ENCODE results near the gene LARP4.

DNA sequence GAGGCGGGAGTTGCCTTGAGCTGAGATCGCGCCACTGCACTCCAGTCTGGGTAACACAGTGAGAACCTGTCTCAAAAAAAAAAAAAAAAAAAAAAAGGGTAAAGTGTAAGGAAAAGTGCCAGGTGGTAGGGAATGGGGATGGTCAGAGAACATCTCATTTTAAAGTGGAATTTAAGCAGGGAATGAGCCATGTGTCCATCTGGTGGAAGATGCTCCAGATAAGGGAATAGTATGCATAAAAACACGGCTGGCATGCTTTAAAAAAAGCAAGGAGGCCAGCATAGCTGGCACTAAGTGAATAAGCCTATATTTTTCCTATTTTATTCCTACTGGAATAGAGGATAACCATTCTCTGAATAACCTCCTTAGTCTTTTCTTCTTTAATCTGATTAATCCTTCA is 38.0 kb upstream of the LARP4 start:
- TF ChIP-seq EZH2 (IDR thresholded peaks at IDR 0.05; ENCODE audit: borderline replicate concordance, low read depth, low read length, severe bottlenecking), result no peak
- no peak for TF ChIP-seq JUN (IDR thresholded peaks at IDR 0.05; ENCODE audit: borderline replicate concordance, insufficient read depth, insufficient read length, low read depth)
- TF ChIP-seq, protein P1, sequence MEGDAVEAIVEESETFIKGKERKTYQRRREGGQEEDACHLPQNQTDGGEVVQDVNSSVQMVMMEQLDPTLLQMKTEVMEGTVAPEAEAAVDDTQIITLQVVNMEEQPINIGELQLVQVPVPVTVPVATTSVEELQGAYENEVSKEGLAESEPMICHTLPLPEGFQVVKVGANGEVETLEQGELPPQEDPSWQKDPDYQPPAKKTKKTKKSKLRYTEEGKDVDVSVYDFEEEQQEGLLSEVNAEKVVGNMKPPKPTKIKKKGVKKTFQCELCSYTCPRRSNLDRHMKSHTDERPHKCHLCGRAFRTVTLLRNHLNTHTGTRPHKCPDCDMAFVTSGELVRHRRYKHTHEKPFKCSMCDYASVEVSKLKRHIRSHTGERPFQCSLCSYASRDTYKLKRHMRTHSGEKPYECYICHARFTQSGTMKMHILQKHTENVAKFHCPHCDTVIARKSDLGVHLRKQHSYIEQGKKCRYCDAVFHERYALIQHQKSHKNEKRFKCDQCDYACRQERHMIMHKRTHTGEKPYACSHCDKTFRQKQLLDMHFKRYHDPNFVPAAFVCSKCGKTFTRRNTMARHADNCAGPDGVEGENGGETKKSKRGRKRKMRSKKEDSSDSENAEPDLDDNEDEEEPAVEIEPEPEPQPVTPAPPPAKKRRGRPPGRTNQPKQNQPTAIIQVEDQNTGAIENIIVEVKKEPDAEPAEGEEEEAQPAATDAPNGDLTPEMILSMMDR (IDR thresholded peaks at IDR 0.05; ENCODE audit: extremely low read depth in 1 of 2, insufficient read depth in 1 of 2, low read depth in 1 of 2, low read length in 2 of 2), result no peak
- no peak for TF ChIP-seq POLR2A (IDR thresholded peaks at IDR 0.05; ENCODE audit: low read depth, low read length)
- TF ChIP-seq POLR2AphosphoS5 (IDR thresholded peaks at IDR 0.05; ENCODE audit: insufficient read depth, low read depth, low read length), result no peak
- TF ChIP-seq, protein P2, sequence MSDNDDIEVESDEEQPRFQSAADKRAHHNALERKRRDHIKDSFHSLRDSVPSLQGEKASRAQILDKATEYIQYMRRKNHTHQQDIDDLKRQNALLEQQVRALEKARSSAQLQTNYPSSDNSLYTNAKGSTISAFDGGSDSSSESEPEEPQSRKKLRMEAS (IDR thresholded peaks at IDR 0.05; ENCODE audit: insufficient read depth, insufficient read length), result no peak
- TF ChIP-seq MYC (IDR thresholded peaks at IDR 0.05; ENCODE audit: low read depth, low read length), result no peak
- no peak for TF ChIP-seq GATA2 (IDR thresholded peaks at IDR 0.05; ENCODE audit: insufficient read depth, insufficient read length, low read depth, low read length)
